ENCODE measurements around the gene KDELR3. TPM values are rescaled to one million over a fixed set of nuclear protein-coding genes. Genes with fewer than 3 reads are reported as not detected.

The KDELR3 gene
- total and polyA plus RNA-seq, 5 donors from 2014 or later: 0.38 to 0.71 (median 0.42) TPM; not detected in 2

DNA sequence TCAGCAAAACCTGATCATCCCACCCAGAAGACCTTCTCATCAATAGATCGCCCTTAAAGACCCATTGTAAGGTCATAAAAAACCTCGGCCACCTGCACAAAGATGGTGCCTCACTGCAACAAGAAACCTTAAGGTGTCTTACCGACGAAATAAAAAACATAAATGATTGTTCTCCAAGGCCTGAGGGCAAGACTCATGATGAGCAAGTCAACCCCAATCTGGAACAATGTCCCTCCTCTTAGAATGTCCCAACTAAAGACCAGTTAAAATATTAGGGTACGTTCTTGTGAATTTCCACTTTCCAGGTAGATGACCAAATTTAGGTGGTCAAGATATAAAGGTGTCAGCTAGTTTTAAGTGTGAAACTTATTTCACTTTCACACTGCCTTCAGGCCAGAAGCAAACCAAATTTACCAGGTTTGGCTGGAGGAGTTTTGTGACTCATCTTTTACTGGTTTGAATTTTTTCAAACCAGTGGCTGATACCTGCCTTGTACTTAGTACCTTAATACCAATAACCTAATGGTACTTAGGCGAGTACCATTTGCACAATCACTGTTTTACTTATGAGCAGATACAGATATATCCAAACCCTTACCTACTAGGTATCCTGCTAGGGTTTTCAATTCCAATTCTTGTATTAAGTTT is 14.9 kb downstream of the KDELR3 start:
- H3K36me3 Mint-ChIP-seq: peaks cover 50% of the 10 kb centered on the region
- H3K9me3 Mint-ChIP-seq: no peaks in the 10 kb centered on the region
- no peaks in the 10 kb centered on the region for H3K27me3 Mint-ChIP-seq
- ATAC-seq (ENCODE audit: low read depth in 2 of 2): no peak
- peaks cover 66% of the 10 kb centered on the region for H3K36me3 ChIP-seq (ENCODE audit: control insufficient read depth, insufficient read depth, low read length)
- no peaks in the 10 kb centered on the region for H3K27me3 ChIP-seq (ENCODE audit: control insufficient read depth, insufficient read depth, low read length)
- H3K4me3 ChIP-seq (ENCODE audit: low read depth, low read length): no peak overlapping the region
- no peak for DNase-seq
- H3K4me1 ChIP-seq (ENCODE audit: control insufficient read depth, insufficient read depth, low read length, poor library complexity, severe bottlenecking): no peaks in the 10 kb centered on the region
- no peak overlapping the region for H3K27ac ChIP-seq (ENCODE audit: insufficient read depth, low read length, poor library complexity, severe bottlenecking)
- no peak overlapping the region for H3K4me3 Mint-ChIP-seq
- H3K9me3 ChIP-seq (ENCODE audit: control insufficient read depth in 2 of 2, low read length in 2 of 2): no peaks in the 10 kb centered on the region
- peaks cover 19 to 47% (median 26%) of the 10 kb centered on the region in 4 donors for H3K4me1 Mint-ChIP-seq
- peak overlapping the region in 1 of 3 donors; percentile 44 for H3K27ac Mint-ChIP-seq

DNA sequence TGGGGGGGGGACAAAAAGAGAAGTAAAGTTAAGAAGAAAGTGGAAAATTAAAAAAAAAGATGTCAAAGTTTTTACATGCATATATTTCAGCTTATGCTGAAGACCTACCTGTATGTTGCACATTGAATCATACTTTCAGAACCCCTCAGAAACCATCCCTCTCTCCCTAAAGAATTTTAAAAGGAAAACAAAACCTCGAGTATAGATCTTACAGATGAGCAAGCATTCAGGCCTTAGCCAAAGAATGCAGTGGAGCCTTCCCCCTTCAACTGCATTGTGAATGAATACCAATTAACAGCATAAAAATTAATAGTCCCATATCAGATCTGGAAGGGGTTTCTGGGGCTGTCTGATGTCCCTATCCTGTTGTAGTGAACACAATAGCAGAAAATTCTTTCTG is 16.3 kb downstream of the KDELR3 start:
- H3K27ac ChIP-seq (ENCODE audit: insufficient read depth, low read length, poor library complexity, severe bottlenecking): no peak overlapping the region
- H3K27me3 ChIP-seq (ENCODE audit: control insufficient read depth, insufficient read depth, low read length): no peaks in the 10 kb centered on the region
- Mint-ChIP-seq H3K4me1 (peaks cover 19 to 54% (median 33%) of the 10 kb centered on the region in 4 donors), H3K36me3 (peaks cover 56% of the 10 kb centered on the region), H3K27ac (peak overlapping the region in 2 of 3 donors; percentile 7 to 27), H3K27me3 (no peaks in the 10 kb centered on the region), H3K4me3 (peak overlapping the region in 1 of 4 donors; percentile 29), H3K9me3 (no peaks in the 10 kb centered on the region)
- no peak overlapping the region for H3K4me3 ChIP-seq (ENCODE audit: low read depth, low read length)
- peaks cover 81% of the 10 kb centered on the region for H3K36me3 ChIP-seq (ENCODE audit: control insufficient read depth, insufficient read depth, low read length)
- DNase-seq (no peak), ATAC-seq (ENCODE audit: low read depth in 2 of 2) (no peak)
- no peaks in the 10 kb centered on the region for H3K9me3 ChIP-seq (ENCODE audit: control insufficient read depth in 2 of 2, low read length in 2 of 2)
- H3K4me1 ChIP-seq (ENCODE audit: control insufficient read depth, insufficient read depth, low read length, poor library complexity, severe bottlenecking): no peaks in the 10 kb centered on the region

DNA sequence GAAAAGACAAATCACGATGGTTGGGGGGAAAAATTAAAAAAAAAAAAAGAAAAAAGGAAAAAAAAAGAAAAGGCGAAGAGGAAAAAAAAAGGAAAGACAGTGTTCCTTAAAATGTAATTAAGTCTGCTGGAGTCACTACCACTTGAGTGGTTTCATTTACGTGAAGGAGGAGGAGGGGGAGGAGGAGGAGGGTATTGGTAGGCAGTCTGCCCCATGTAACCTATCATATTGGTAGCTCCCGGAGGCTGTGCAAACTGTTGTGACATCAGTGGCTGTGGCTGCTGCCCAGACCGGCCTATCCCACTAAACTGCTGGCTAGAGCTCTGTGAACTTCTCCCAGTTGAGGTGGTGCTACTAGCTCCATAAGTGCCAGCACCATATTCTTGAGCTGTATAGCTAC is 17.9 kb downstream of the KDELR3 start:
- H3K4me3 ChIP-seq (ENCODE audit: low read depth, low read length): no peak overlapping the region
- no peak overlapping the region for H3K27ac ChIP-seq (ENCODE audit: insufficient read depth, low read length, poor library complexity, severe bottlenecking)
- no peaks in the 10 kb centered on the region for H3K9me3 Mint-ChIP-seq
- peaks cover 96% of the 10 kb centered on the region for H3K36me3 ChIP-seq (ENCODE audit: control insufficient read depth, insufficient read depth, low read length)
- no peaks in the 10 kb centered on the region for H3K9me3 ChIP-seq (ENCODE audit: control insufficient read depth in 2 of 2, low read length in 2 of 2)
- DNase-seq: no peak
- H3K27me3 ChIP-seq (ENCODE audit: control insufficient read depth, insufficient read depth, low read length): no peaks in the 10 kb centered on the region
- peaks cover 32 to 67% (median 45%) of the 10 kb centered on the region in 4 donors for H3K4me1 Mint-ChIP-seq
- H3K27me3 Mint-ChIP-seq: no peaks in the 10 kb centered on the region
- ATAC-seq (ENCODE audit: low read depth in 2 of 2): no peak
- H3K4me3 Mint-ChIP-seq: peak overlapping the region in 1 of 4 donors; percentile 46
- H3K36me3 Mint-ChIP-seq: peaks cover 70% of the 10 kb centered on the region
- H3K4me1 ChIP-seq (ENCODE audit: control insufficient read depth, insufficient read depth, low read length, poor library complexity, severe bottlenecking): no peaks in the 10 kb centered on the region
- H3K27ac Mint-ChIP-seq: peak overlapping the region in 1 of 3 donors; percentile 79

DNA sequence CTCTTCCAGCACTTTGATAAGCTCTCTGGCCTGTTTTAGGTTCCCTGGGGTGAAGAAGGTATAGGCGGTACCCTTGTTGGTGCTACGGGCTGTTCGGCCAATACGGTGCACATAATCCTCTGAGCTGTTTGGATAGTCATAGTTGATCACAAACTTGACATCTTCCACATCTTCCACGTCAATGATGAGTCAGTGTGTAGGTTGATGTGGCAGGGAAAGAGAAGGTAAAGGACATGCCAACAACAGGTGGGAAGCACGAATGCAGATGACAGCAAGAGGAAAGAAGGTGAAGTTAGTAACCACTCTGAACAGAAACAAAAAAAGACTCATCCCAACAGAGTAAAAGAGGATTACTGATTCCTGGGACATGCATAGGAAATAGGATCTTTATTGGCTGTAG is 20.1 kb downstream of the KDELR3 start:
- peaks cover 96% of the 10 kb centered on the region for H3K36me3 ChIP-seq (ENCODE audit: control insufficient read depth, insufficient read depth, low read length)
- H3K27ac ChIP-seq (ENCODE audit: insufficient read depth, low read length, poor library complexity, severe bottlenecking): no peak overlapping the region
- DNase-seq (no peak), ATAC-seq (ENCODE audit: low read depth in 2 of 2) (no peak)
- Mint-ChIP-seq H3K27me3 (no peaks in the 10 kb centered on the region), H3K36me3 (peaks cover 58% of the 10 kb centered on the region), H3K4me1 (peaks cover 33 to 68% (median 51%) of the 10 kb centered on the region in 4 donors), H3K4me3 (peak overlapping the region in 1 of 4 donors; percentile 76), H3K27ac (no peak overlapping the region), H3K9me3 (no peaks in the 10 kb centered on the region)
- H3K27me3 ChIP-seq (ENCODE audit: control insufficient read depth, insufficient read depth, low read length): no peaks in the 10 kb centered on the region
- no peak overlapping the region for H3K4me3 ChIP-seq (ENCODE audit: low read depth, low read length)
- H3K9me3 ChIP-seq (ENCODE audit: control insufficient read depth in 2 of 2, low read length in 2 of 2): no peaks in the 10 kb centered on the region
- no peaks in the 10 kb centered on the region for H3K4me1 ChIP-seq (ENCODE audit: control insufficient read depth, insufficient read depth, low read length, poor library complexity, severe bottlenecking)

DNA sequence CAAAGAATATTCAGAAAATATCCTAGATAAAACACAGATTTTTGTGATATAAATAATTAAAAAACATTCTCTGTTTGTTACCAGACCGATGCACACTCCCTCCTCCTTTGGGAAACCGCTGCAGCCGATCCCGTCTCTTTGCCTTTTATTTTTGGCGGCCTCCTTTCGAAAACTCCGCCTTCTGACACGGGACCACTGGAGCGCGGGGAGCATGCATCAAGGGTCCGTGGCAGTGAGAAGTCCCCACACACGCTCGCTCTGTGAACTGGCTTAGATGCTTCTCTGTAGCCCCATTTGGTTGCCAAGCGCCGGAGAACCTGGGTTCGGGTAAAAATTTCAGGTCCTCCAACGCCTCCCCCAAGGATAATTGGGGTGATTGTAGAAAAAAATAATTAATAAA is 21.2 kb downstream of the KDELR3 start:
- Histone ChIP-seq H3K27ac (ENCODE audit: insufficient read depth, low read length, poor library complexity, severe bottlenecking) (no peak overlapping the region), H3K4me3 (ENCODE audit: low read depth, low read length) (no peak overlapping the region), H3K4me1 (ENCODE audit: control insufficient read depth, insufficient read depth, low read length, poor library complexity, severe bottlenecking) (no peaks in the 10 kb centered on the region), H3K27me3 (ENCODE audit: control insufficient read depth, insufficient read depth, low read length) (no peaks in the 10 kb centered on the region), H3K9me3 (ENCODE audit: control insufficient read depth in 2 of 2, low read length in 2 of 2) (no peaks in the 10 kb centered on the region), H3K36me3 (ENCODE audit: control insufficient read depth, insufficient read depth, low read length) (peaks cover 96% of the 10 kb centered on the region)
- H3K27ac Mint-ChIP-seq: peak overlapping the region in 1 of 3 donors; percentile 77
- no peak overlapping the region for H3K4me3 Mint-ChIP-seq
- no peaks in the 10 kb centered on the region for H3K9me3 Mint-ChIP-seq
- DNase-seq (no peak), ATAC-seq (ENCODE audit: low read depth in 2 of 2) (no peak)
- H3K36me3 Mint-ChIP-seq: peaks cover 55% of the 10 kb centered on the region
- H3K4me1 Mint-ChIP-seq: peaks cover 32 to 63% (median 49%) of the 10 kb centered on the region in 4 donors
- no peaks in the 10 kb centered on the region for H3K27me3 Mint-ChIP-seq

DNA sequence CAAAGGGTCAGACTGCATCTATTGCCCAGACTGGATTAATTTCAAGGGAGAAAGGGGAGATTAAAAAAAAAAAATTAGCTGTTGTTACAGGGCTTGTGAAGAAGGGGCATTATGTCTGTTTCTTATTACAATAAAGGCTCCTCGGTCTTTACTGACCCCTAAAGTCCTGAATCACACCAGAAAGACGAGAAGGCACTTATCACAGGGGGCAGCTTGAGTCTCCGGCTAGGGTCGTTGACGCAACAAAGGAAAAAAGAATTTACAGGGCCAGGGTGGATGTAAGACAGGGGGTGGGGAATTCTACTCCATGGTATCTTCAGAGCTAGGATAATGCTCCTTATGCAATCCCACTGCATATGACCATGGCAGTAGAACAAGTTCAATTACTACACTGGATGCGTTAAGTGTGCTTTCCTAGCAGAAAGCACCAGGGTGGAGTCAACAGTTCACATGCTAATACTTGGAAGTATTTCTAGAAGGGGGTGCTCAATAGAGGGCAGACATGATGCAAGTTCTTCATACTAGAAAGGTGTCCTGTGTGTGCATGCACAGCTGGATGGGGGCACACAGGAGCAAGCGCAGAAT is 21.8 kb downstream of the KDELR3 start:
- Mint-ChIP-seq H3K27me3 (no peaks in the 10 kb centered on the region), H3K4me3 (peak overlapping the region in 1 of 4 donors; percentile 71), H3K27ac (peak overlapping the region in 2 of 3 donors; percentile 38 to 77), H3K9me3 (no peaks in the 10 kb centered on the region), H3K36me3 (peaks cover 58% of the 10 kb centered on the region), H3K4me1 (peaks cover 27 to 64% (median 49%) of the 10 kb centered on the region in 4 donors)
- no peak overlapping the region for H3K27ac ChIP-seq (ENCODE audit: insufficient read depth, low read length, poor library complexity, severe bottlenecking)
- H3K27me3 ChIP-seq (ENCODE audit: control insufficient read depth, insufficient read depth, low read length): no peaks in the 10 kb centered on the region
- peaks cover 3% of the 10 kb centered on the region for H3K4me1 ChIP-seq (ENCODE audit: control insufficient read depth, insufficient read depth, low read length, poor library complexity, severe bottlenecking)
- DNase-seq: no peak
- H3K36me3 ChIP-seq (ENCODE audit: control insufficient read depth, insufficient read depth, low read length): peaks cover 96% of the 10 kb centered on the region
- no peaks in the 10 kb centered on the region for H3K9me3 ChIP-seq (ENCODE audit: control insufficient read depth in 2 of 2, low read length in 2 of 2)
- ATAC-seq (ENCODE audit: low read depth in 2 of 2): no peak
- no peak overlapping the region for H3K4me3 ChIP-seq (ENCODE audit: low read depth, low read length)

DNA sequence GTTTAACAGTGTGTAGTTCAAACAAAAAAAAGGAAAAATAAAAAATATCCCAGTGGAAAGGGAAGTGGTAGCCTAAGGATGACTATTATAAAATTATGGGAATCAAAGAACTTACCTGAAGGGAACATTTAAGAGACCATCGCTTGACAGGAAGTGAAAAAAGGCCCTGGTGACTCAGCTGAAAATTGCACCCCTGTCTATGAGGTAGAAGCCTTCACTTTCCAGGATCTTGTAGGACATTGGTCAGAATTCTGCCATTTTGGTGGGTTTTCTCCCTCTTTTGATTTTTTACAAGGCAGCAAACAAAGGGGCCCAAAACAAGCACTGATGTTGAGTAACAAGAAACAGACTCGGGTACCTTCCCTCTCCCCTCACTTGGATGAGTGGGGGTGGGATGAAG is 22.6 kb downstream of the KDELR3 start:
- H3K4me3 Mint-ChIP-seq: peak overlapping the region in 1 of 4 donors; percentile 8
- peaks cover 95% of the 10 kb centered on the region for H3K36me3 ChIP-seq (ENCODE audit: control insufficient read depth, insufficient read depth, low read length)
- H3K27me3 Mint-ChIP-seq: no peaks in the 10 kb centered on the region
- peaks cover 55% of the 10 kb centered on the region for H3K36me3 Mint-ChIP-seq
- H3K27ac Mint-ChIP-seq: peak overlapping the region in 2 of 3 donors; percentile 77
- H3K27ac ChIP-seq (ENCODE audit: insufficient read depth, low read length, poor library complexity, severe bottlenecking): no peak overlapping the region
- H3K27me3 ChIP-seq (ENCODE audit: control insufficient read depth, insufficient read depth, low read length): no peaks in the 10 kb centered on the region
- no peaks in the 10 kb centered on the region for H3K9me3 ChIP-seq (ENCODE audit: control insufficient read depth in 2 of 2, low read length in 2 of 2)
- H3K4me3 ChIP-seq (ENCODE audit: low read depth, low read length): no peak overlapping the region
- no peaks in the 10 kb centered on the region for H3K9me3 Mint-ChIP-seq
- ATAC-seq (ENCODE audit: low read depth in 2 of 2) (peak in 1 of 2 donors; percentile 47), DNase-seq (peak in 1 of 3 donors; percentile 46)
- peaks cover 5% of the 10 kb centered on the region for H3K4me1 ChIP-seq (ENCODE audit: control insufficient read depth, insufficient read depth, low read length, poor library complexity, severe bottlenecking)
- H3K4me1 Mint-ChIP-seq: peaks cover 22 to 61% (median 52%) of the 10 kb centered on the region in 4 donors

Data from CD4-positive, CD25-positive, alpha-beta regulatory T cell (primary cell).